ENCODE results near the gene CEP295NL.
"Not testable (repeated sequence)": the region's sequence is repeated elsewhere in the genome, so short reads cannot be mapped to it uniquely, and the experiment has no call there.

CEP295NL gene

DNA sequence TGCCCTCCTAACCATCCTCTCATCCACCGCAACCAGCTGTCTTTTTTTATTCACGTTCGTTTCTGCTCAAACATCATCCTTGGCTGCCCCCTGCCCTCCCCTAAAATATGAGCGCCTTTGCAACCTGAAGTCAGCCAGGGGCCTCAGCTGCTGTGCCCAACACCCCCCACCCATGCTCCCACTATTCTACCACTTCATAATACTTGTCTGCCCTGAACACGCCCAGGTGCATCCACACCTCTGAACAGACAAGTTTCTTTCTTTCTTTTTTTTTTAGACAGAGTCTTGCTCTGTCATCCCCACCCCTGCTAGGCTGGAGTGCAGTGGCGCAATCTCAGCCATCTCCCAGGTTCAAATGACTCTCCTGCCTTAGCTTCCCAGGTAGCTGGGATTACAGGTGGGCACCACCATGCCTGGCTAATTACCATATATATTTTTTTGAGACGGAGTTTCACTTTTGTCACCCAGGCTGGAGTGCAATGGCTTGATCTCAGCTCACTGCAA, 26.9 kb downstream of the CEP295NL start:
- peak overlapping the region in 10 of 21 experiments; percentile 0 to 77 (median 50) for H3K27ac ChIP-seq
- no peak overlapping the region for H3K4me3 ChIP-seq

DNA sequence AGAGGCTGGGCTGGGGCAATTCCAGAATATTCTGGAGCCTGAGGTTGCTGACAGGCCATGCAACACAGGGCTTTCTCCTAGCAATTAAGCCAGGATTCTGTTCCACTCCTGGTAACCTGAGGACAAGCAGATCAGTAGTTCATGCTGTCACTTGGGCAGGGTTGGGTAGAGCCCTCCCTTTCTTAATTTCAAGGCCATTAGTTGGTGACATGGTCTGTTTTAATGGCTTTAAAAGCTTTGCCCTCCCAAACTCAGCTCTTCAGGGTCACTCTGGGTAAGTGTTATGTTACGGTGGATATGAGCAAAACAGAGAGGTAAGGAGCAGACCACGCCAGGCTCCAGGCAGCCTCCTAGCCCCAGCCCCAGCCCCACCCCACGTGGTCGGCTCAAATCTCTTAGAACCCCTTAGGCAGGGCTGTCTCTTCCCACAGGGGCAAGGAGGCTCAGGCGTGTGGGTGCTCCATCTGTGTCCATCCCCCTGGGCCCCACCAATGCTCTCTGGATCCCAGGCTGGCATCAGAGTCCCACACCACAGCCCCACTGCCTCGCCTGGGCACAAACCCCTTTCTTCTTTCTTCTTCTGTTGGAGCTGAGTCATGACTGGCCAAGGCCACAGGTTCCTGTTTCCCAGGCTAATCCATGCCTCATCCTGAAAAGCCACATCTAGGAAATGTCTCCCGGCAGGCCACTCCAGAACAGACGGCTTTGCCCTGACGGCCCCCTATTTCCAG, 27.5 kb downstream of the CEP295NL start:
- Histone ChIP-seq H3K4me3 (no peak overlapping the region), H3K27ac (peak overlapping the region in 17 of 21 experiments; percentile 0 to 77 (median 46))

DNA sequence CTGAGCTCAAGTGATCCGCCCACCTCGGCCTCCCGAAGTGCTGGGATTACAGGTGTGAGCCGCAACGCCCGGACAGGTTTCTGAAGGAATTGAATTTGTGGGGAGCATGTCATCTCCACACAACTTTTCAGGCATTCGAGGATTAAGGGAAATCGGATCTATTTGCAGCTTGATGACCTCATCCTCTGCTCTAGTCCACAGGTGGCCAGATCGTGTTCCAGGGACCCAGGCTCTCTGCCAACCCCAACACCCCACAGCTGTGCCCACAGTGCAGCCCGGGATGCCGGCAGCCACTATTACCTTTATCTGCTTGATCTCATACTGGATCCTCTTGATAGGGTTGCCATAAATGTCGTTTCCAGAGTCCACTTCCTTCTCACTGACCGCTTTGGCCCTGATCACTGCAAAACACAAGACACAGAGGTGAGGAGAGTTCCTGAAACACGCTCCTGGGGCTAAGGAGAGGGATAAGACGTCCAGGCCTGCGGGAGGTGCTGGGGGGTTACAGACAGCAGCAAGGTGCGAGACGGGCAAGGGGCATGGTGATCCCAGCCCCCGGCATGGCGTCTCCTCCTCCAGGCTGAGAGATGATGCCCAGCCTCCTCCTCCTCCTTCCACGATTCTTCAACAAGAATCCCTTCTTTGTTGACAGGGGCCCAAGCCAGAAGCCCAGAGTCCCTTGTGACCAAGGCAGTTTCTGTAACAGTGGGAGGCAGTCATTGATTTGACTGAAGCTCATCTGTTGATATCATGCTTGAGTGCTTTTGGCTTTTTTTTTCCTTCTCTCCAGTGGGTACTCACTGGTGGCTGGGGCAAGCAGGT, 29.3 kb downstream of the CEP295NL start:
- H3K4me3 ChIP-seq = no peak overlapping the region
- peak overlapping the region in 4 of 21 experiments; percentile 1 to 61 (median 36) for H3K27ac ChIP-seq

DNA sequence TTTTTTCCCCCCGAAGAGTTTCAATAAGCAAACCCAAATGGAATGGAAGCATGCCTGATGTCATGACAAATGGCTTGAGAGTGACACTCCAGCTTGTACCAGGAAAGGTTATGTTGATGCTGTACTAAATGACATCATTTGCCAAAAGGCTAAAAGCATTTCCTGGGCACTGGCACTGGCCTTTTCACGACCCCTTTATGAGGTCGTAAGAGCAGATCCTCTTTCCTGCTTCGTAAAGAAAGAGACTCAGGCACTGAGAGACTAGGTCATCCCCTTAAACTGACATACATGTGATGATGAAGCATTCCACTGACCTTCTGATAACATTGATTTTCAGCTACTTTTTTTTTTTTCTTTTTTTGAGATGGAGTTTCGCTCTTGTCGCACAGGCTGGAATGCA, 30.5 kb downstream of the CEP295NL start:
- no peak overlapping the region for H3K27ac ChIP-seq
- no peak overlapping the region for H3K4me3 ChIP-seq

DNA sequence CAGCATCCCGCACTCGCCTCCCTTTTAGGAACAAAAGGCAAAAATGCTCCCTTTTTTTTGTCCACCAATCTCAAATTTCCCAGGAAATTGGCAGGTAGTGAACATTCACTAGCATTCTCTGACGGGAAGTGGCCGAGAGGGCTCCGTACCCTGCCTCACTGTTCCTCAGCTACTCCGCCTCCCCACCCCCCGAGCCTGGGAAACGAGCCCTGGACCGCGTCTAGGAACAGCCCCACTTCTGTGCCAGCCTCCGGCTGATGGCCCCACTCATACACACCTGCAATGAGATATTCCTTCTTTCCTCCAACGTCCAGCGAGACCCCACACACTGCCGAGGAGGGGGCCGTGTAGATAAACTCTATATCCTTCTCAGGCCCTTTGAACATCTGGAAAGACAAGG, 32.4 kb downstream of the CEP295NL start:
- Histone ChIP-seq H3K27ac (no peak overlapping the region), H3K4me3 (no peak overlapping the region)

DNA sequence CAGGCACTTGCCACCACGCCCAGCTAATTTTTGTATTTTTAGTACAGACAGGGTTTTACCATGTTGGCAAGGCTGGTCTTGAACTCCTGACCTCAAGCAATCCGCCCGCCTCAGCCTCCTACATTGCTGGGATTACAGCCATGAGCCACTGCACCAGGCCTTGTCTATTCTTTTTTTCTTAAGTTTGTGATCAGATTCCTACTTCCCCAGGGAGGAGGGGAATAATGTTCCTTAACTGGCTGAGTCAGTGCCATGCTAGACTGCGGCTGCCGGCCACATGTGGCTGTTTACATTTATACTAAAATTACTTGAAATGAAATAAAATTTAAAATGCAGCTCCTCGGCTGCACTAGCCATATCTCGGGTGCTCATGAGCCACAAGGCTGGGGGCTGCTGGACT, 34.6 kb downstream of the CEP295NL start:
- H3K4me3 ChIP-seq = no peak overlapping the region
- peak overlapping the region in 6 of 21 experiments; percentile 7 to 44 (median 30) for H3K27ac ChIP-seq

DNA sequence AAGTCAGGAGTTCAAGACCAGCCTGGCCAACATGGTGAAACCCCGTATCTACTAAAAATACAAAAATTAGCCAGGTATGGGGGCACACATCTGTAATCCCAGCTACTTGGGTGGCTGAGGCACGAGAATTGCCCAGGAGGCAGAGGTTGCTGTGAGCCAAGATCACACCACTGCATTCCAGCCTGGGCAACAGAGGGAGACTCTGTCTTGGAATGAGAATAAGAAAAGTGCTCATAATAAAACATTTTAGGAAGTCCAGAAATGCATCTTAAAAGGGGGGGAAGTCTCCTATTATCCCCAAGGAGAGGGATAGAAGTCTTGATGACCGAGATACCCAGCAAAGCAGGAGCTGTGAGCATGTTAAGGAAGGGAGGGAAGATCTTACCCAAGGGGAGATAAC, 36.0 kb downstream of the CEP295NL start:
- not testable (repeated sequence) for H3K4me3 ChIP-seq
- peak overlapping the region in 3 of 21 experiments; percentile 8 to 37 (median 33) for H3K27ac ChIP-seq

DNA sequence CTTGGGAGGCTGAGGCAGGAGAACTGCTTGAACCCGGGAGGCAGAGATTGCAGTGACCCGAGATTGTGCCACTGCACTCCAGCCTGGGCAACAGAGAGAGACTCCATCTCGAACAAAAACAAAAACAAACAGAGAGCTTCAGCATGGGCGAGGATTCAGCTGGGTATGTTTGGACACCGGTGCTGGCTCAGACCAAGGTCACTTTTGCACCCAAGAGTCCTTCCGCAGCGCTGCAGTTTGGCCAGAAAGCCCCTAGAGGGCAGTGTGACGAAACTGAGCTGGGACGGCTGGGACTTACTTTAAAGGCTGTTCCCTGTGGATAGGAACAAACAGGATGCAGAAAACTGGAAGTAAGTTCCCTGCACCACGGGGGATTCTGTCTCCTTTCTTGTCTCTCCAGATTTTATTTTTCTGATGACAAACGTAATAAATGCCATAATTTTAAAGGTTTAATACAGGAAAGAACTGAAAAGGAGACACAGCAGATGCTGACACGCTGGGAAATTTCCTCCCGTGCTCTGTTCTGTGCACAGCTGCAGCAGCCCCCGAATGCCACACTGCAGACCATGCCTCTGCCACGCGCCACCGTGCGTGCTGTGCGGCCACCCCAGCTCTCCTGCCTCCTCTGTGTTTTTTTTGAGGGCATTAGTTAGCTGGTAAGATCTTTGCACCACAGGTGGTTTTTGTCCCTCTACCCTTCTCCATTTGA, 37.2 kb downstream of the CEP295NL start:
- H3K4me3 ChIP-seq = peak overlapping the region in 1 of 7 experiments; percentile 2
- H3K27ac ChIP-seq = peak overlapping the region in 2 of 21 experiments; percentile 6 to 73

DNA sequence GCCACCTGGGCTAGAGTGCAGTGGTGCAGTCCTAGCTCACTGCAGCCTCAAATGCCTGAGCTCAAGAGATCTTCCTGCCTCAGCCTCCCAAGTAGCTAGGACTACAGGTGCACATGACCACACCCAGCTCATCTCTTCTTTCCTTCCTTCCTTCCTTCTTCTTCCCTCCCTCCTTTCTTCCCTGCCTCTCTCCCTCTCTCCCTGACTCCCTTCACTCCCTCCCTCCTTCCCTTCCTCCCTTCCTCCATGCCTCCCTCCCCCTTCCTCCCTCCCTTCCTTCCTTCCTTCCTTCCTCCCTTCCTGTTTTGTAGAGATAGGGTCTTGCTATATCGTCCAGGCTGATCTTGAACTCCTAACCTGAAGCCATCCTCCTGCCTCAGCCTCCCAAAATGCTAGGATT, 38.9 kb downstream of the CEP295NL start:
- Histone ChIP-seq H3K27ac (peak overlapping the region in 1 of 21 experiments; percentile 7), H3K4me3 (no peak overlapping the region)

DNA sequence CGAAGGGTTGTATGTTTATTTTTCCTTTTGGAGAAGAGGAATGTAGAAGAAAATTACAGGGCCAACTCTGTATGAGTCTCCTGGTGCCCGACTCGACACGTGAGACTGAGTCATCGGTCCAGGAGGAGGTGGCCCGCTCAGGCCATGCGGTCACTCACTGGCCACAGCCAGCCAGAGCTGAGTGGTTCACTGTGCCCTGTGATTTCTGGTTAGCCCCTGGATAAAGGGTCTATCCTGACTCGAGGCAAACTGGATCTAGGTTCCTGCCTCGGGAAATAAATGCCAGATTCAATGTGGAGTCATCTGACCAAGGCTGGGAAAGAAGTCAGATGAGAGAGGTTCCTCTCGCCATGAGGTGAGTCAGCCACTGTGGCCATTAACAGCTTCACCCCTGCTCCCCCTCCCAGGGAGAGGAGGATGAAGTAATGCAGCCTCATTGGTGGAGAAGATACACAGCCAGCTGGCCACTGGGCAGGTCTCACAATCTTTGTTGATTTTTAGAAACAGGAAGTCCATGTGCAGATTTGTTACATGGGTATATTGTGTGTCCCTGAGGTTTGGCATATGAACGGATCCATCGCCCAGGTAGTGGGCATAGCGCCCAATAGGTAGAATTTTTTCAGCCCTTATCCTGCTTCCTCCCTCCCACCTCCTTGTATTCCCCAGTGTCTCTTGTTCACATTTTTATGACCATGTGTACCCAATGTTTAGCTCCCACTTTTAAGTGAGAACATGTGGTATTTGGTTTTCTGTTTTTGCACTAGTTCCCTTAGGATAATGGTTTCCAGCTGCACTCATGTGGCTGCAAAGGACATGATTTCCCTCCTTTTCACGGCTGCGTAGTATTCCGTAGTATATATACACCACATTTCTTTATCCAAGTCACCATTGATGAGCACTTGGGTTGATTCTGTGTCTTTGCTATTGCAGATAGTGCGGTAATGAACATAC, 40.7 kb downstream of the CEP295NL start:
- no peak overlapping the region for H3K4me3 ChIP-seq
- H3K27ac ChIP-seq = peak overlapping the region in 18 of 21 experiments; percentile 11 to 89 (median 62)

DNA sequence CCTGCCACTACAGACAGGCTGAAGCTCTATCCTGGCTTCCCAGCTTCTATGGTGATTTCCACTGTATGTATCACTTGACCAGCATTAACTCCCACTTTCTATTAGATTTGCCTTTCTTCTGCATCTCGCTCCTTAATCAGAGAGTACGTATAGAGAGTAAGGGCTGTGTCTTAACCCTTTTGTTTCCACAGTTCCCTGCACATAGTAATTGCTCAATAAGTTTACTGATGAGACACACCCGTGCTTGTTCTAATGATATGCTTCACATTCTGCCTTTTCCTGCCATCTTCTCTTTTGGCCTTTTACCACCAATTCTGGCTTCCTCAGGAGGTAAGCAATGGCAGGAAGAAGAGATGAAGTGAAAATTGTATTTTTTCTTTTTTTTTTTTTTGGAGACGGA, 41.8 kb downstream of the CEP295NL start:
- Histone ChIP-seq H3K27ac (peak overlapping the region in 15 of 21 experiments; percentile 42 to 89 (median 63)), H3K4me3 (no peak overlapping the region)

DNA sequence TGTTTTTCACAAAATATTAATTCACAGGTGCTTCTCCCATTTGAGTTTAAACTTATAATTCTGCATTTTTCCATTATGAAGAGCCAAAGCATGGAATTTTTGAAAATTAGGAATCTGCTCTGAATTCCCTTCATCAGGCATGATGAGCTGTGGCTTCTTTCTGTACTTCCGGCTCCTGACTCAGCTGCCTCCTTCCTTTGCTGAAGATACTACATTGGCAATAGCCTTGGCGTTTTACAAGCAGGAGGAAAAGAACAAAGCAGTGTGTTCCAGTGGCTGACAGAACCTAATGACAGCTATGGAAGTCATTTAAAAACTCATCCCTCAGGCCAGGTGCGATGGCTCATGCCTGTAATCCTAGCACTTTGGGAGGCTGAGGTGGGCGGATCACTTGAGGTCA, 44.0 kb downstream of the CEP295NL start:
- no peak overlapping the region for H3K27ac ChIP-seq
- H3K4me3 ChIP-seq = no peak overlapping the region

DNA sequence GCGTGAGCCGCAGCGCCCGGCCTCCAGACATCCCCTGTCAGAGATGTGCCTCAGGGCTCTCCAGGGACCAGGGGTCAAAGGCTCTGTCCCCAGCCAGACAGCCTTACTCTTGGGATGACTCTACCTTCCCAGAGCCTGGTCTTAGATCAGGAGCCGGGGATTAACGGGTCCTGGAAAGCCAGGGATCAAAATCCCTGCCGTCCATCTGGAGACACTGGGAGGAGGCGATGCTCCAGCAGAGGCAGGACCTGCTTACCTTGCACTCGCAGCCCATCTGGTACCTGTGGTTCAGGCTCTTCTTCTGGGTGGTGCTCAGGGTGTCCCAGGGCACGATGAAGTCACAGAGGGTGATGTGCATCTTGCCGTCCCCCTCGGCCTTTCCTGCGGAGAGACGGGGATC, 45.7 kb downstream of the CEP295NL start:
- Histone ChIP-seq H3K27ac (no peak overlapping the region), H3K4me3 (no peak overlapping the region)

DNA sequence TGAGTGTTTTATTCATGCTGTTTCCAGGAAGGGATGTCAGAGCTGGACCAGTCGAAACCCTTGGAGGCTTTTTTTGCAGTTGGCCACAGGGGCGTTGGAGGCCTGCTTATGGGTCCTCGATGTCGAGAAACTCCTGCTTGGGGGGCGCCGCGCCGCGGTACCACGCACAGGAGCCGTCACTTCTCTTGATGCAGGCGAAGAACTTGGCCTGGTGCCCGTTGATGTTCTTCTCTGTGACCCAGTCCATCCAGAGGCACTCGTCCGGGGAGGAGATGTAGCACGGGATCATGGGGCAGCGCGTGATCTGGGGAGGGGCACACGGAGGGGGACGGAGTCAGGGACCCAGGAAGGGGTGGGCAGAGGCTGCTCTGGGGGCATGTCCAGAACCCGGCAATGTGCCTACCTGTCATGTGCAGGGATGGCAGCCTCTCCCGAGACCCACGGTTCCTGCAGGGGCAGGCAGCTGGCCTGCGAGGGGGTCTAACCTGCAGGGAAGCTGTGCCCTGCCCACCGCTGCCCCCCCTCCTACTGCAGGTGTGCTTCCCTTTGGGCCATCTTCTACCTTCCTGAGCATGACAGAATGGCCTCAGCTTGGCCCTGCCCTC, 47.3 kb downstream of the CEP295NL start:
- Histone ChIP-seq H3K27ac (peak overlapping the region in 1 of 21 experiments; percentile 35), H3K4me3 (no peak overlapping the region)

DNA sequence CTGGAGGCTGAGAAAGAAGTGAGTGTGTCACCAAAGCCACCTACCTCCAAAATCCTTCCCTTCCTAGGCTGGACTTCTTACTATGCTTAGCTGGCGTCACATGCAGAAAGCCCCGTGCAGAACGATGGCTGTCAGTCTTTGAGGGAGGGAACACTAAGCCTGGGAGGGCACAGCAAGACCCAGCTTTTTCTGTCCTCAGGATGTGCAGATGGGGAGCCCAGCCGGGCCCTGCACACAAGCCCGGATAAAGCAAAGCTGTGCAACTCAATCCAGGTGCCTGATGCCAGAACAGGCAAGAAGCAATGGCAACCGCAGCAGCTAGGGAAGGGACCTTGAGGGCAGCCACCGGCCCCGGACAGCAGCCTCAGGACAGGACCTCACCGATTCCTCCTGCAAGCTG, 48.5 kb downstream of the CEP295NL start:
- no peak overlapping the region for H3K4me3 ChIP-seq
- no peak overlapping the region for H3K27ac ChIP-seq

DNA sequence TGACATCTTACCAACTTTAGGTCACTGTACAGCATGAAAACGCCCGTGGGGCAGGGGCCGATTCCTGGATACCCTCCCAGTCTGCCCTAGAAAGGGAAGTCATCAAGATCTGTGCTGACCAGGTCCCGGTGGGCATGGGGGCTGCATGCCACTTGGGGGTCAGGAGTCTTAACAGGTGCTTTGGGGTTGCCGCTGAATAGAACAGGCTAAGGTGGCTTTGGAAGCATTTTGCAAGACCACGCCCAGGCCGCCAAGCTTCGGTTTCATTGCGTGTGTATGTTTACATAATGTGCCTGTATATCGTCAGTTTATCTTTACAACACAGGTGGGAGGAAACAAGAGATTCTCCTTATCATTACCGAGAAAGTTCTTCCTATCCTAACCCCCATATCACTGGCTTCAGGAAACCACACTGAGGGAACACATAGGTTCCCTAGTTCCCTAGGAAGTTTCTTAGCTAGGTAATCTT, 49.0 kb downstream of the CEP295NL start:
- H3K27ac ChIP-seq = no peak overlapping the region

DNA sequence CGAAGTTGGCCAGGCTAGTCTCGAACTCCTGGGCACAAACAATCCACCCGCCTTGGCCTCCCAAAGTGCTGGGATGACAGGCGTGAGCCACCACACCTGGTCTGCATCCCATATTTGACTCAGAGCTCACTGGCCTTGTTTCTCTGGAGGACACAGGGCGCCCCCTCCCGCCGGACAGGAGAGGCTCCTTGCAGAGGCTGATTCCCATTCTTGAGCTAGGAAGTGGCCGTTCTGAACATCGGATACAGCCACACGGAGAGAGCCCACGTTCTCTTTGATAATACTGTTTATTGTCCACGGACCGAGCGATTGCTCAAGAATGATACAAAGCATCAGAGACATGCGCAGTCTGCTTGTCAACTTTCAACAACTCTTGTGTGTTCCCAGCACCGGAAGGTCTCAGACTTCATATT, 50.3 kb downstream of the CEP295NL start:
- Histone ChIP-seq H3K4me3 (no peak overlapping the region), H3K27ac (no peak overlapping the region)

More for the DNA sequence above, 49.0 kb downstream of the CEP295NL start:
- H3K4me3 ChIP-seq = no peak overlapping the region

DNA sequence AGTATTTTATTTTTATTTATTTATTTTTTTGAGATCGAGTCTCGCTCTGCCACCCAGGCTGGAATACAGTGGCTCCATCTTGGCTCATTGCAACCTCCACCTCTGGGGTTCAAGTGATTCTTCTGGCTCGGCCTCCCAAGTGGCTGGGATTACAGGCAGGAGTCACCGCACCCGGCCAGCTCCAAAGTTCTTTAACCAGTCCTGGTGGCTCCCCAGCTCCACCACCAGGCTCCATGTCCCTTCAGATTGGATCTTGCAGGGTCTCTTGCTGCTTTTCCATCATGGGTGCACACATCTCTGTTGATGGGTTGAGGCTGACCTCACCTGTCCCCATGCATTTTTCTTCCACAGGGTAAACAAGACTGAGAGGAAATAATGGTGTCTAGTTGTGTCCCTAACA, 54.0 kb downstream of the CEP295NL start:
- H3K27ac ChIP-seq = no peak overlapping the region
- no peak overlapping the region for H3K4me3 ChIP-seq
